Tibial nerve (tissue), 4 donors: Measurements from ENCODE around the gene CCDC91. TPM values are rescaled to one million over a fixed set of nuclear protein-coding genes. Genes with fewer than 3 reads are reported as not detected.

ENCODE experiments used
- DNase-seq, 2 donors: peaks; one replicate each; pipeline ENCODE4 v3.0.0-alpha.2; 2019; ENCODE audit warnings: low spot score in 2 of 2
- H3K27ac ChIP-seq, 4 donors: fragments of 200-600 bp; sonication (generic) in 3 of 4; one replicate each; pipeline ENCODE4 v1.5.1; 2017 to 2019; ENCODE audit warnings: mild to moderate bottlenecking in 1 of 4
- H3K27me3 ChIP-seq, 2 donors: fragments of 200-600 bp; sonication (generic) in 1 of 2; one replicate each; pipeline versions ENCODE4 v1.5.1 to v1.6.0; 2017 to 2019
- H3K36me3 ChIP-seq, 3 donors: fragments of 200-600 bp; sonication (generic); one replicate each; pipeline ENCODE4 v1.5.1; 2018 to 2019
- H3K4me1 ChIP-seq, 4 donors: fragments of 200-600 bp; sonication (generic) in 3 of 4; one replicate each; pipeline ENCODE4 v1.5.1; 2017 to 2019
- H3K4me3 ChIP-seq, 4 donors: fragments of 200-600 bp; sonication (generic) in 3 of 4; one replicate each; pipeline ENCODE4 v1.5.1; 2017 to 2019; ENCODE audit warnings: mild to moderate bottlenecking in 1 of 4, moderate library complexity in 1 of 4
- H3K9me3 ChIP-seq, 4 donors: fragments of 200-600 bp; sonication (generic) in 3 of 4; one replicate each; pipeline ENCODE4 v1.5.1; 2017 to 2019
- CTCF ChIP-seq, 5 experiments: fragments of 200-600 bp in 3 of 5; fragments of 450-650 bp in 2 of 5; sonication (generic) in 3 of 5; IDR thresholded peaks; one replicate each; pipeline ENCODE4 v1.5.1; 2016 to 2019; ENCODE audit warnings: antibody characterized with exemption in 5 of 5, mild to moderate bottlenecking in 3 of 5, moderate library complexity in 2 of 5
- EP300 ChIP-seq, 2 donors: sonication (generic); formaldehyde crosslinking; IDR thresholded peaks; one replicate each; pipeline ENCODE4 v1.6.1; 2017; ENCODE audit warnings: antibody characterized with exemption in 2 of 2, mild to moderate bottlenecking in 1 of 2
- POLR2A ChIP-seq, 2 donors: fragments of 450-650 bp; IDR thresholded peaks; one replicate each; pipeline ENCODE4 v1.6.1; 2017; ENCODE audit warnings: antibody characterized with exemption in 2 of 2, mild to moderate bottlenecking in 2 of 2, moderate library complexity in 2 of 2
- WGBS, 2 donors: methylation state at CpG; one replicate each; pipeline ENCODE4 v1.1.5; 2018; 5-methylcytosine and 5-hydroxymethylcytosine counted together
- total RNA-seq, 4 donors: library from RNA; depleted of rRNA; stranded (reverse); fragments of >200 nt; gene quantifications; one replicate each; pipeline ENCODE4 v1.1.0, GENCODE V29; 2016

Gene CCDC91
- total RNA-seq, 4 donors from 2014 or later, result 39.0 to 76.5 (median 44.0) TPM

- 83 to 86% methylated on average over 6 of the region's 6 CpGs for WGBS, 2 donors
- no peak for TF ChIP-seq EP300 (IDR thresholded peaks at IDR 0.05)
- no peak for TF ChIP-seq POLR2A (IDR thresholded peaks at IDR 0.05)
- TF ChIP-seq CTCF (IDR thresholded peaks at IDR 0.05), result no peak
- Histone ChIP-seq H3K36me3 (no peaks in the 10 kb centered on the region), H3K27ac (no peak overlapping the region), H3K4me1 (no peaks in the 10 kb centered on the region), H3K4me3 (no peak overlapping the region), H3K27me3 (no peaks in the 10 kb centered on the region), H3K9me3 (peaks cover 0 to 7% (median 0%) of the 10 kb centered on the region in 4 donors)
- no peak for DNase-seq
Observed at GRCh38 chr12:28512406-28512805, 322.1 kb downstream of the CCDC91 start.

GRCh38 chr12:28512876-28513275 is 322.6 kb downstream of the CCDC91 start:
- no peaks in the 10 kb centered on the region for H3K27me3 ChIP-seq
- TF ChIP-seq CTCF (IDR thresholded peaks at IDR 0.05) (no peak), POLR2A (IDR thresholded peaks at IDR 0.05) (no peak), EP300 (IDR thresholded peaks at IDR 0.05) (no peak)
- peaks cover 0 to 11% (median 0%) of the 10 kb centered on the region in 4 donors for H3K9me3 ChIP-seq
- no peak for DNase-seq
- H3K4me1 ChIP-seq, result no peaks in the 10 kb centered on the region
- H3K4me3 ChIP-seq, result no peak overlapping the region
- H3K27ac ChIP-seq, result no peak overlapping the region
- H3K36me3 ChIP-seq, result no peaks in the 10 kb centered on the region
- 70 to 77% methylated on average over 1 of the region's 1 CpG for WGBS, 2 donors

- TF ChIP-seq EP300 (IDR thresholded peaks at IDR 0.05), result no peak
- TF ChIP-seq POLR2A (IDR thresholded peaks at IDR 0.05), result no peak
- no peak overlapping the region for H3K4me3 ChIP-seq
- H3K27ac ChIP-seq, result no peak overlapping the region
- no peaks in the 10 kb centered on the region for H3K4me1 ChIP-seq
- H3K27me3 ChIP-seq, result no peaks in the 10 kb centered on the region
- DNase-seq, result no peak
- WGBS, 2 donors, result 63 to 71% methylated on average over 1 of the region's 1 CpG
- H3K36me3 ChIP-seq, result no peaks in the 10 kb centered on the region
- peaks cover 0 to 17% (median 0%) of the 10 kb centered on the region in 4 donors for H3K9me3 ChIP-seq
Observed at GRCh38 chr12:28513983-28514382, 323.7 kb downstream of the CCDC91 start.

GRCh38 chr12:28517101-28517500 is 326.8 kb downstream of the CCDC91 start:
- H3K27ac ChIP-seq, result no peak overlapping the region
- no peaks in the 10 kb centered on the region for H3K36me3 ChIP-seq
- no peak for DNase-seq
- WGBS, 2 donors, result 31 to 33% methylated on average over 1 of the region's 1 CpG
- peaks cover 0 to 21% (median 1%) of the 10 kb centered on the region in 4 donors for H3K9me3 ChIP-seq
- no peak for TF ChIP-seq CTCF (IDR thresholded peaks at IDR 0.05)
- TF ChIP-seq EP300 (IDR thresholded peaks at IDR 0.05), result no peak
- no peak for TF ChIP-seq POLR2A (IDR thresholded peaks at IDR 0.05)
- no peaks in the 10 kb centered on the region for H3K27me3 ChIP-seq
- no peaks in the 10 kb centered on the region for H3K4me1 ChIP-seq
- H3K4me3 ChIP-seq, result no peak overlapping the region

- DNase-seq, result no peak
- H3K9me3 ChIP-seq, result peaks cover 0 to 35% (median 6%) of the 10 kb centered on the region in 4 donors
- no peak overlapping the region for H3K27ac ChIP-seq
- H3K4me1 ChIP-seq, result no peaks in the 10 kb centered on the region
- H3K36me3 ChIP-seq, result no peaks in the 10 kb centered on the region
- no peak for TF ChIP-seq POLR2A (IDR thresholded peaks at IDR 0.05)
- TF ChIP-seq CTCF (IDR thresholded peaks at IDR 0.05), result no peak
- TF ChIP-seq EP300 (IDR thresholded peaks at IDR 0.05), result no peak
- no peaks in the 10 kb centered on the region for H3K27me3 ChIP-seq
- no peak overlapping the region for H3K4me3 ChIP-seq
- 88 to 98% methylated on average over 5 of the region's 5 CpGs for WGBS, 2 donors
Observed at GRCh38 chr12:28527631-28528249, 337.5 kb downstream of the CCDC91 start.
